COLO829 (cell line): ENCODE measurements around the gene MCU.
"Not testable (repeated sequence)": the region's sequence is repeated elsewhere in the genome, so short reads cannot be mapped to it uniquely, and the experiment has no call there.

Experiments
- DNase-seq: peaks from one replicate; pipeline ENCODE4 v3.0.0; 2012; ENCODE audit warnings: low spot score

The MCU gene

GRCh38 chr10:72762042-72762441 lies 70.1 kb downstream of the MCU start:
- DNase-seq = no peak

GRCh38 chr10:72763201-72763600 lies 71.3 kb downstream of the MCU start:
- DNase-seq = no peak

GRCh38 chr10:72764151-72764550 lies 72.2 kb downstream of the MCU start:
- no peak for DNase-seq

- DNase-seq = no peak
These were observed 73.3 kb downstream of the MCU start for GRCh38 chr10:72765051-72765745.

GRCh38 chr10:72771195-72771594 lies 79.3 kb downstream of the MCU start:
- not testable (repeated sequence) for DNase-seq

- DNase-seq = no peak
These were observed 80.1 kb downstream of the MCU start for GRCh38 chr10:72772031-72772430.

GRCh38 chr10:72779874-72780273 lies 87.9 kb downstream of the MCU start:
- no peak for DNase-seq

- no peak for DNase-seq
These were observed 90.8 kb downstream of the MCU start for GRCh38 chr10:72782649-72783330.

GRCh38 chr10:72783410-72783833 lies 91.5 kb downstream of the MCU start:
- DNase-seq = no peak

GRCh38 chr10:72784551-72785351 lies 92.8 kb downstream of the MCU start:
- DNase-seq = no peak

- DNase-seq = no peak
These were observed 93.5 kb downstream of the MCU start for GRCh38 chr10:72785409-72785808.

- no peak for DNase-seq
These were observed 98.5 kb downstream of the MCU start for GRCh38 chr10:72790216-72790990.

GRCh38 chr10:72792288-72792687 lies 100.3 kb downstream of the MCU start:
- DNase-seq = no peak

- DNase-seq = no peak
These were observed 101.8 kb downstream of the MCU start for GRCh38 chr10:72793752-72794151.

- no peak for DNase-seq
These were observed 102.3 kb downstream of the MCU start for GRCh38 chr10:72794260-72794659.

- no peak for DNase-seq
These were observed 104.1 kb downstream of the MCU start for GRCh38 chr10:72796042-72796441.

- no peak for DNase-seq
These were observed 104.6 kb downstream of the MCU start for GRCh38 chr10:72796538-72796937.

- DNase-seq = no peak
These were observed 108.2 kb downstream of the MCU start for GRCh38 chr10:72800000-72800740.

GRCh38 chr10:72800741-72801092 lies 108.8 kb downstream of the MCU start:
- no peak for DNase-seq

GRCh38 chr10:72801263-72801868 lies 109.4 kb downstream of the MCU start:
- DNase-seq = no peak

GRCh38 chr10:72802332-72802731 lies 110.4 kb downstream of the MCU start:
- no peak for DNase-seq
